AG04450 (cell line): ENCODE data around the gene EPHA3. TPM values are rescaled to one million over a fixed set of nuclear protein-coding genes. Genes with fewer than 3 reads are reported as not detected.

Source experiments
- CTCF ChIA-PET: fragments of 300-600, 350-600 bp; formaldehyde crosslinking; extraction: SDS; loops from one replicate; lab custom pipeline; 2022; ENCODE audit warnings: antibody characterized with exemption, inconsistent platforms; lab: Charles Lee
- POLR2A ChIA-PET: fragments of 350-600 bp; formaldehyde crosslinking; extraction: SDS; loops from one replicate; lab custom pipeline; 2021; ENCODE audit warnings: antibody characterized with exemption, inconsistent platforms; lab: Yijun Ruan, JAX
- DNase-seq: peaks from one replicate; pipeline ENCODE4 v3.0.0-alpha.2; 2011; ENCODE audit warnings: low read depth, low spot score
- H3K27ac ChIP-seq: one replicate; pipeline ENCODE4 v1.5.1; 2012; ENCODE audit warnings: low read depth, low read length, control low read depth
- H3K27me3 ChIP-seq: one replicate; pipeline ENCODE4 v1.6.0; 2012; ENCODE audit warnings: low read length; ENCODE audit not compliant: control insufficient read depth, insufficient read depth
- H3K4me3 ChIP-seq: 2 replicates; pipeline ENCODE4 v1.5.1; 2011; ENCODE audit warnings: mild to moderate bottlenecking, low read depth, low read length, control low read depth
- H3K9me3 ChIP-seq: 2 replicates; pipeline ENCODE4 v1.5.1; 2012; ENCODE audit warnings: low read length; ENCODE audit not compliant: control insufficient read depth, insufficient read depth
- CTCF ChIP-seq: IDR thresholded peaks from 2 replicates; pipeline ENCODE4 v1.5.1; 2011; ENCODE audit warnings: low read depth, low read length, control low read depth, inconsistent platforms
- polyA minus RNA-seq: library from RNA; depleted of rRNA, polyadenylated mRNA; stranded (reverse); fragments of >200 nt; gene quantifications from 2 replicates; pipeline ENCODE4 v1.2.3, GENCODE V29; 2011; rRNA and poly(A)+ RNA removed
- polyA plus RNA-seq: library from polyadenylated mRNA; depleted of rRNA; stranded (reverse); fragments of >200 nt; gene quantifications from 2 replicates; pipeline ENCODE4 v1.2.3, GENCODE V29; 2011; rRNA removed

Gene EPHA3
- polyA plus RNA-seq (0.04 TPM in 2 replicates), polyA minus RNA-seq (0.04 and 0.09 TPM in 2 replicates)

GRCh38 chr3:89107461-89108290, at the start of gene EPHA3:
Gene EPHA3, plus strand, starts transcription at chr3:89107621. Its CDS starts 128 bp downstream, at chr3:89107749.
- ChIA-PET POLR2A (no interaction called here), CTCF (no interaction called here)
- TF ChIP-seq CTCF, result no peak
- H3K4me3 ChIP-seq, result peak within 1 kb of the TSS; percentile 58
- no peaks in the 10 kb centered on the region for H3K9me3 ChIP-seq
- H3K27ac ChIP-seq, result no peak within 1 kb of the TSS
- peak; percentile 10 for DNase-seq
- peaks cover 2% of the 10 kb centered on the region for H3K27me3 ChIP-seq

- no peak for DNase-seq
- POLR2A ChIA-PET, result no interaction called here
- no peak overlapping the region for H3K4me3 ChIP-seq
- H3K27me3 ChIP-seq, result no peaks in the 10 kb centered on the region
- CTCF ChIA-PET, result no interaction called here
- no peak overlapping the region for H3K27ac ChIP-seq
- H3K9me3 ChIP-seq, result no peaks in the 10 kb centered on the region
- no peak for TF ChIP-seq CTCF
Measured at GRCh38 chr3:89058371-89058770, 49.0 kb upstream of the EPHA3 start.

- CTCF ChIA-PET, result no interaction called here
- Histone ChIP-seq H3K4me3 (no peak overlapping the region), H3K9me3 (no peaks in the 10 kb centered on the region), H3K27ac (no peak overlapping the region), H3K27me3 (no peaks in the 10 kb centered on the region)
- TF ChIP-seq CTCF, result no peak
- POLR2A ChIA-PET, result no interaction called here
- DNase-seq, result no peak
Measured at GRCh38 chr3:89059211-89059925, 48.1 kb upstream of the EPHA3 start.

DNA sequence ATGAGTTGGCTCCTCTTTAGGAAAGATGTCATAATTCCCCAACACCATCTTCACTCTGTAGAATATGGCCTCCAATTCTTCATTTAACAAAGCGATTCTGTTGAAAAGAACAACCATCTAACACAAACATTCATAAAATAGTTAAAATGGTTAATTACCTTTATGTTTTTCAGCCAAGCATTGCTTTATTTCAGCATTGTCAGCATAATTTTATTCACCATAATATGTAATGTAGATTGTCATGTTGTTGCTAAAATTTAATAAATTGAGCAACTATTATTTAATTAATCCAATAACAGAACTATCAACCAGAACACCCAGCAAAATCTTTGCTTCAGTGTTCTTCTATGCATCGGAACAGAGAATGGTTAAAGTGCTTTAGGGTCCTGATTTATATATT, 46.2 kb upstream of the EPHA3 start:
- POLR2A ChIA-PET, result no interaction called here
- CTCF ChIA-PET, result no interaction called here
- no peak for DNase-seq
- no peaks in the 10 kb centered on the region for H3K9me3 ChIP-seq
- no peaks in the 10 kb centered on the region for H3K27me3 ChIP-seq
- H3K27ac ChIP-seq, result no peak overlapping the region
- no peak overlapping the region for H3K4me3 ChIP-seq
- no peak for TF ChIP-seq CTCF

DNA sequence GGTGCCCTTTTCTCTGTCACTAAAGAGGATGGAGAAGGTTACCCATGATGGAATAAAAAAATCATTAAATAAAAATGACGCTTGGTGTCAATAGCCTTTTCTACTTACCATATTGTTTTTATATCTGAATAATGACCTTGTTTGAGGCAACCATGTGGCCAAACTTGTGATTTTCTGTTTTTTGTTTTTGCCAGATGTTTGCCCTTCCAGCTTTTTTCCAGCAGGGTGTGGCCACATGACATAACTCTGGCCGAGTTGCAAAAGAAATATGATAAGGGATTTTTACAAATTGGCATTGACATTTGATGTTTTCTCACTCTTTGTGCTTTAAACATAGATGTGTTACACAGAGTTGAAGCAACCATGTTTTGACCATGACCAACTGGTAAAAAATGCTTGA, 39.7 kb upstream of the EPHA3 start:
- POLR2A ChIA-PET, result no interaction called here

More for the DNA sequence above, 39.7 kb upstream of the EPHA3 start:
- no peak overlapping the region for H3K27ac ChIP-seq
- no peak for DNase-seq
- H3K9me3 ChIP-seq, result no peaks in the 10 kb centered on the region
- TF ChIP-seq CTCF, result no peak
- H3K4me3 ChIP-seq, result no peak overlapping the region
- H3K27me3 ChIP-seq, result no peaks in the 10 kb centered on the region
- CTCF ChIA-PET, result no interaction called here
